ENCODE measurements around the gene COLQ.

- no peak for TF ChIP-seq CTCF (IDR thresholded peaks at IDR 0.05 in 8 of 11, conservative IDR thresholded peaks at IDR 0.05 in 3 of 11)
- TF ChIP-seq POLR2A (IDR thresholded peaks at IDR 0.05) = no peak
These were observed 5.5 kb upstream of the COLQ start for GRCh38 chr3:15527031-15527459.

Measured in spleen (tissue), 7 donors.